GM23338 (cell line): Measurements from ENCODE around the gene FGF5.

Source experiments
- CTCF ChIP-seq, 2 experiments: fragments of 200-600 bp in 1 of 2; sonication (generic) in 1 of 2; conservative IDR thresholded peaks; 2 replicates each; pipeline versions ENCODE4 v1.5.1 to v1.6.1; 2016 to 2017; ENCODE audit warnings: antibody characterized with exemption in 2 of 2, low read depth in 2 of 2, mild to moderate bottlenecking in 2 of 2, moderate library complexity in 1 of 2
- EZH2 ChIP-seq: fragments of 200-600 bp; sonication (generic); IDR thresholded peaks from one replicate; pipeline ENCODE4 v1.8.0; 2017; ENCODE audit warnings: antibody characterized with exemption, mild to moderate bottlenecking, low read depth; ENCODE audit not compliant: unreplicated experiment
- EZH2phosphoT487 ChIP-seq: fragments of 200-600 bp; sonication (generic); IDR thresholded peaks from one replicate; pipeline ENCODE4 v1.8.1; 2018; ENCODE audit warnings: antibody characterized with exemption; ENCODE audit not compliant: unreplicated experiment
- POLR2AphosphoS5 ChIP-seq: IDR thresholded peaks from 2 replicates; pipeline ENCODE4 v1.6.1; 2016; ENCODE audit warnings: antibody characterized with exemption, low read depth
- REST ChIP-seq: IDR thresholded peaks from one replicate; pipeline ENCODE4 v1.6.1; 2018; ENCODE audit warnings: antibody characterized with exemption; ENCODE audit not compliant: unreplicated experiment
- ZNF114 ChIP-seq: fragments of 250-450 bp; sonication (Bioruptor Pico); IDR thresholded peaks from 2 replicates; pipeline ENCODE4 v1.5.0; 2020; ENCODE audit warnings: mild to moderate bottlenecking, moderate library complexity

GRCh38 chr4:80226094-80226493 lies 40.4 kb upstream of the FGF5 start:
- TF ChIP-seq CTCF (conservative IDR thresholded peaks at IDR 0.05; ENCODE audit: low read depth in 2 of 2) = no peak
- TF ChIP-seq POLR2AphosphoS5 = no peak
- no peak for TF ChIP-seq EZH2phosphoT487
- no peak for TF ChIP-seq EZH2
- TF ChIP-seq REST = no peak
- TF ChIP-seq ZNF114 = no peak
